Ectodermal cell (in vitro differentiated cells): ENCODE measurements around the gene ZNF469.
A peak's percentile ranks its signal among the peaks of the same experiment; 100 is the strongest.

ENCODE experiments used
- H3K27ac ChIP-seq: 2 replicates; pipeline ENCODE4 v1.7.0; 2013; ENCODE audit warnings: mild to moderate bottlenecking, low read depth, low read length; ENCODE audit not compliant: insufficient read depth, poor library complexity, severe bottlenecking
- H3K27me3 ChIP-seq: 2 replicates; pipeline ENCODE4 v1.7.0; 2013; ENCODE audit warnings: mild to moderate bottlenecking, low read length; ENCODE audit not compliant: insufficient read depth, control insufficient read depth, poor library complexity, severe bottlenecking
- H3K36me3 ChIP-seq: one replicate; pipeline ENCODE4 v1.7.0; 2013; ENCODE audit warnings: low read length; ENCODE audit not compliant: control insufficient read depth, insufficient read depth
- H3K4me1 ChIP-seq: one replicate; pipeline ENCODE4 v1.7.0; 2013; ENCODE audit warnings: low read length; ENCODE audit not compliant: control insufficient read depth, insufficient read depth
- H3K4me3 ChIP-seq: 2 replicates; pipeline ENCODE4 v1.7.0; 2013; ENCODE audit warnings: low read depth, low read length, control low read depth; ENCODE audit not compliant: insufficient read depth
- H3K9me3 ChIP-seq: 2 replicates; pipeline ENCODE4 v1.7.0; 2013; ENCODE audit warnings: mild to moderate bottlenecking, low read length, moderate library complexity; ENCODE audit not compliant: control insufficient read depth
- WGBS, 2 experiments: methylation state at CpG; one replicate each; pipeline ENCODE4 v1.1.7; 2013; ENCODE audit warnings: missing lambda C conversion rate in 2 of 2; 5-methylcytosine and 5-hydroxymethylcytosine counted together

Gene ZNF469

GRCh38 chr16:88428616-88429386 is 46.0 kb downstream of the ZNF469 start:
- peaks cover 26% of the 10 kb centered on the region for H3K27me3 ChIP-seq
- no peak overlapping the region for H3K27ac ChIP-seq
- no peaks in the 10 kb centered on the region for H3K9me3 ChIP-seq
- no peak overlapping the region for H3K4me3 ChIP-seq
- WGBS, 2 experiments, result 90% methylated on average over 34 of the region's 34 CpGs
- no peaks in the 10 kb centered on the region for H3K4me1 ChIP-seq
- no peaks in the 10 kb centered on the region for H3K36me3 ChIP-seq

GRCh38 chr16:88429387-88430184 is 46.8 kb downstream of the ZNF469 start:
- no peak overlapping the region for H3K27ac ChIP-seq
- no peaks in the 10 kb centered on the region for H3K36me3 ChIP-seq
- H3K4me1 ChIP-seq, result no peaks in the 10 kb centered on the region
- H3K9me3 ChIP-seq, result no peaks in the 10 kb centered on the region
- H3K4me3 ChIP-seq, result peak overlapping the region; percentile 8
- 88 to 89% methylated on average over 48 of the region's 48 CpGs for WGBS, 2 experiments
- peaks cover 26% of the 10 kb centered on the region for H3K27me3 ChIP-seq

- Histone ChIP-seq H3K27ac (no peak overlapping the region), H3K27me3 (peaks cover 26% of the 10 kb centered on the region), H3K4me1 (no peaks in the 10 kb centered on the region), H3K9me3 (no peaks in the 10 kb centered on the region), H3K4me3 (peak overlapping the region; percentile 8), H3K36me3 (no peaks in the 10 kb centered on the region)
- WGBS, 2 experiments, result 61 to 66% methylated on average over 36 of the region's 36 CpGs
These were observed 47.4 kb downstream of the ZNF469 start for GRCh38 chr16:88430185-88430523.

GRCh38 chr16:88430524-88431446 is 48.0 kb downstream of the ZNF469 start:
- Histone ChIP-seq H3K27me3 (peaks cover 26% of the 10 kb centered on the region), H3K4me1 (no peaks in the 10 kb centered on the region), H3K36me3 (no peaks in the 10 kb centered on the region), H3K9me3 (no peaks in the 10 kb centered on the region), H3K27ac (no peak overlapping the region), H3K4me3 (peak overlapping the region; percentile 8)
- 62 to 65% methylated on average over 80 of the region's 80 CpGs for WGBS, 2 experiments

- WGBS, 2 experiments, result 90 to 91% methylated on average over 22 of the region's 22 CpGs
- H3K27me3 ChIP-seq, result peaks cover 26% of the 10 kb centered on the region
- no peaks in the 10 kb centered on the region for H3K36me3 ChIP-seq
- no peaks in the 10 kb centered on the region for H3K4me1 ChIP-seq
- no peak overlapping the region for H3K27ac ChIP-seq
- H3K9me3 ChIP-seq, result no peaks in the 10 kb centered on the region
- no peak overlapping the region for H3K4me3 ChIP-seq
These were observed 48.9 kb downstream of the ZNF469 start for GRCh38 chr16:88431651-88432050.

GRCh38 chr16:88432174-88432573 is 49.4 kb downstream of the ZNF469 start:
- H3K36me3 ChIP-seq, result no peaks in the 10 kb centered on the region
- H3K27ac ChIP-seq, result no peak overlapping the region
- WGBS, 2 experiments, result 93% methylated on average over 22 of the region's 22 CpGs
- no peaks in the 10 kb centered on the region for H3K4me1 ChIP-seq
- no peaks in the 10 kb centered on the region for H3K9me3 ChIP-seq
- peaks cover 26% of the 10 kb centered on the region for H3K27me3 ChIP-seq
- no peak overlapping the region for H3K4me3 ChIP-seq
